GM18508 (cell line): ENCODE data around the gene PFKP.
A peak's percentile ranks its signal among the peaks of the same experiment; 100 is the strongest.
"Not testable (repeated sequence)": the region's sequence is repeated elsewhere in the genome, so short reads cannot be mapped to it uniquely, and the experiment has no call there.

Experiments
- ATAC-seq: cut with Tn5 transposase; IDR thresholded peaks from one replicate; pipeline ENCODE4 v1.9.1; 2021; ENCODE audit warnings: moderate number of reproducible peaks; ENCODE audit not compliant: insufficient read depth, unreplicated experiment

PFKP gene

GRCh38 chr10:3147117-3147820, 79.9 kb downstream of the PFKP start:
- ATAC-seq: no peak

GRCh38 chr10:3148041-3148440, 80.7 kb downstream of the PFKP start:
- ATAC-seq: no peak

GRCh38 chr10:3148994-3149393, 81.6 kb downstream of the PFKP start:
- no peak for ATAC-seq

- no peak for ATAC-seq
Measured at GRCh38 chr10:3149918-3150317, 82.6 kb downstream of the PFKP start.

- no peak for ATAC-seq
Measured at GRCh38 chr10:3150366-3150765, 83.0 kb downstream of the PFKP start.

- ATAC-seq: no peak
Measured at GRCh38 chr10:3150961-3151360, 83.6 kb downstream of the PFKP start.

- no peak for ATAC-seq
Measured at GRCh38 chr10:3151889-3152565, 84.7 kb downstream of the PFKP start.

- no peak for ATAC-seq
Measured at GRCh38 chr10:3152566-3152935, 85.2 kb downstream of the PFKP start.

GRCh38 chr10:3154666-3155065, 87.3 kb downstream of the PFKP start:
- no peak for ATAC-seq

- no peak for ATAC-seq
Measured at GRCh38 chr10:3159152-3159551, 91.8 kb downstream of the PFKP start.

- no peak for ATAC-seq
Measured at GRCh38 chr10:3162533-3162932, 95.2 kb downstream of the PFKP start.

GRCh38 chr10:3163879-3164278, 96.5 kb downstream of the PFKP start:
- no peak for ATAC-seq

- ATAC-seq: no peak
Measured at GRCh38 chr10:3165196-3165595, 97.8 kb downstream of the PFKP start.

- ATAC-seq: no peak
Measured at GRCh38 chr10:3166496-3167290, 99.3 kb downstream of the PFKP start.

GRCh38 chr10:3167611-3168330, 100.4 kb downstream of the PFKP start:
- no peak for ATAC-seq

- ATAC-seq: no peak
Measured at GRCh38 chr10:3169271-3169670, 101.9 kb downstream of the PFKP start.

GRCh38 chr10:3169673-3170072, 102.3 kb downstream of the PFKP start:
- ATAC-seq: no peak

- not testable (repeated sequence) for ATAC-seq
Measured at GRCh38 chr10:3171488-3171887, 104.1 kb downstream of the PFKP start.

- no peak for ATAC-seq
Measured at GRCh38 chr10:3172081-3172445, 104.7 kb downstream of the PFKP start.

GRCh38 chr10:3172446-3173170, 105.3 kb downstream of the PFKP start, which contains the start of gene PITRM1:
PITRM1 (minus strand) TSS chr10:3172782; CDS start chr10:3172772, 10 bp downstream.
- peak; percentile 97 for ATAC-seq
